Measurements from ENCODE around the gene LRRK1.
"Not testable (repeated sequence)": the region's sequence is repeated elsewhere in the genome, so short reads cannot be mapped to it uniquely, and the experiment has no call there.

Gene LRRK1

GRCh38 chr15:101068961-101069653 is 149.9 kb downstream of the LRRK1 start:
- H3K4me3 ChIP-seq (replicated peaks in 1 of 2; ENCODE audit: low read depth in 2 of 2, low read length in 2 of 2), result no peak overlapping the region
- peak; percentile 28 for TF ChIP-seq CTCF (IDR thresholded peaks at IDR 0.05; ENCODE audit: low read depth, low read length)
- peak; percentile 41 to 77 for DNase-seq (ENCODE audit: low read depth in 2 of 2)

GRCh38 chr15:101069654-101069973 is 150.5 kb downstream of the LRRK1 start:
- DNase-seq (ENCODE audit: low read depth in 2 of 2), result no peak
- TF ChIP-seq CTCF (IDR thresholded peaks at IDR 0.05; ENCODE audit: low read depth, low read length), result no peak
- no peak overlapping the region for H3K4me3 ChIP-seq (replicated peaks in 1 of 2; ENCODE audit: low read depth in 2 of 2, low read length in 2 of 2)

GRCh38 chr15:101070024-101070423 is 150.9 kb downstream of the LRRK1 start:
- H3K4me3 ChIP-seq (replicated peaks in 1 of 2; ENCODE audit: low read depth in 2 of 2, low read length in 2 of 2), result no peak overlapping the region
- TF ChIP-seq CTCF (IDR thresholded peaks at IDR 0.05; ENCODE audit: low read depth, low read length), result no peak
- no peak for DNase-seq (ENCODE audit: low read depth in 2 of 2)

GRCh38 chr15:101070502-101071273 is 151.5 kb downstream of the LRRK1 start:
- TF ChIP-seq CTCF (IDR thresholded peaks at IDR 0.05; ENCODE audit: low read depth, low read length), result no peak
- no peak overlapping the region for H3K4me3 ChIP-seq (replicated peaks in 1 of 2; ENCODE audit: low read depth in 2 of 2, low read length in 2 of 2)
- peak; percentile 92 for DNase-seq (ENCODE audit: low read depth in 2 of 2)

- no peak for DNase-seq (ENCODE audit: low read depth in 2 of 2)
- no peak overlapping the region for H3K4me3 ChIP-seq (replicated peaks in 1 of 2; ENCODE audit: low read depth in 2 of 2, low read length in 2 of 2)
- TF ChIP-seq CTCF (IDR thresholded peaks at IDR 0.05; ENCODE audit: low read depth, low read length), result no peak
These were observed 152.5 kb downstream of the LRRK1 start for GRCh38 chr15:101071651-101072050.

- DNase-seq (ENCODE audit: low read depth in 2 of 2); H3K4me3 ChIP-seq (replicated peaks in 1 of 2; ENCODE audit: low read depth in 2 of 2, low read length in 2 of 2): not testable (repeated sequence)
These were observed 153.1 kb downstream of the LRRK1 start for GRCh38 chr15:101072235-101072634.

GRCh38 chr15:101077806-101078668 is 158.9 kb downstream of the LRRK1 start:
- H3K4me3 ChIP-seq (replicated peaks in 1 of 2; ENCODE audit: low read depth in 2 of 2, low read length in 2 of 2), result not testable (repeated sequence)

More at GRCh38 chr15:101077806-101078668, 158.9 kb downstream of the LRRK1 start:
- DNase-seq (ENCODE audit: low read depth in 2 of 2), result not testable (repeated sequence)
